ENCODE measurements around the gene VSIG1.

VSIG1 gene

GRCh38 chrX:108049649-108050048 is 4.8 kb downstream of the VSIG1 start:
- TF ChIP-seq EZH2 (IDR thresholded peaks at IDR 0.05) (no peak), FOXP2 (optimal IDR thresholded peaks at IDR 0.05; ENCODE audit: control extremely low read depth, extremely low read length, insufficient read depth) (no peak), POLR2AphosphoS5 (IDR thresholded peaks at IDR 0.05; ENCODE audit: borderline replicate concordance, low read depth, low read length) (no peak)
- no peak overlapping the region for H3K27ac ChIP-seq

DNA sequence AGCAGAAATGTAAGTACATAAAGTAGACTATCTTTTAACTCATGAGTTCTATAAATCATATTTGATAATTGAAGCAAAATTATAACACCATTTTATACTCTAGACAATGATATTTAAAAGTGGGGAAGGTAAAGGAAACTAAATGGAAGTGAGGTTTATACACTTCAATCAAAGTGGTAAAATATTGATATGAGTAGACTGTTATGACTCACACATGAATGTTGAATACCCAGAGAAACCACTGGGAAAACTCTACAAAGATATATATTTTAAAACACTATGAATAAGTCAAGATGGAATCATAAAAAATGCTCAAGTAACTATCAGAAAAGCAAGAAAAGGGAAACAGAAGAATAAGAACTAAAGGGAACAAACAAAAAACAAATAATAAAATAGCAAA is 8.4 kb downstream of the VSIG1 start:
- Histone ChIP-seq H3K36me3 (ENCODE audit: insufficient read depth, low read length) (no peaks in the 10 kb centered on the region), H3K27ac (no peak overlapping the region), H3K4me3 (no peak overlapping the region), H3K9ac (ENCODE audit: insufficient read length) (no peak overlapping the region), H3K9me3 (ENCODE audit: low read depth, low read length) (no peaks in the 10 kb centered on the region)
- no peak for TF ChIP-seq EZH2 (IDR thresholded peaks at IDR 0.05)
- TF ChIP-seq FOXP2 (optimal IDR thresholded peaks at IDR 0.05; ENCODE audit: control extremely low read depth, extremely low read length, insufficient read depth) = no peak
- TF ChIP-seq POLR2AphosphoS5 (IDR thresholded peaks at IDR 0.05; ENCODE audit: borderline replicate concordance, low read depth, low read length) = no peak
- DNase-seq (ENCODE audit: low read depth, low spot score) = no peak

More at GRCh38 chrX:108049649-108050048, 4.8 kb downstream of the VSIG1 start:
- Histone ChIP-seq H3K4me3 (no peak overlapping the region), H3K9ac (ENCODE audit: insufficient read length) (no peak overlapping the region), H3K9me3 (ENCODE audit: low read depth, low read length) (no peaks in the 10 kb centered on the region), H3K36me3 (ENCODE audit: insufficient read depth, low read length) (no peaks in the 10 kb centered on the region)
- DNase-seq (ENCODE audit: low read depth, low spot score) = no peak

DNA sequence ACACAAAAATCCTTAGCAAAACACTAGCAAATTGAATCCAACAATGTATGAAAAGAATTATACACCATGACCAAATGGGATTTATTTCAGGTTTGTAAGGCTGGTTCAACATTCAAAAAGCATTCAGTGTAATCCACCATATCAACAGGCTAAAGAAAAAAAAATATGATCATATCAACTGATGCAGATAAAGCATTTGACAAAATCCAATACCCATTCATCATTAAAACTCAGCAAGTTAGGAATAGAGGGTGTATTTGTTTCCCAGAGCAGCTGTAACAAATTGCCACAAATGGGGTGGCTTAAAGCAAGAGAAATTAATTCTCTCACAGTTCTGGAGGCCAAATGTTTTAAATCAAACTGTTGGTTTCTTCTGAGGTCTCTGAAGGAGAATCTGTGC is 10.7 kb downstream of the VSIG1 start:
- TF ChIP-seq POLR2AphosphoS5 (IDR thresholded peaks at IDR 0.05; ENCODE audit: borderline replicate concordance, low read depth, low read length) (no peak), EZH2 (IDR thresholded peaks at IDR 0.05) (no peak), FOXP2 (optimal IDR thresholded peaks at IDR 0.05; ENCODE audit: control extremely low read depth, extremely low read length, insufficient read depth) (no peak)

GRCh38 chrX:108059801-108060200 is 14.9 kb downstream of the VSIG1 start:
- Histone ChIP-seq H3K9ac (ENCODE audit: insufficient read length) (no peak overlapping the region), H3K27ac (no peak overlapping the region), H3K9me3 (ENCODE audit: low read depth, low read length) (no peaks in the 10 kb centered on the region), H3K36me3 (ENCODE audit: insufficient read depth, low read length) (no peaks in the 10 kb centered on the region), H3K4me3 (no peak overlapping the region)
- DNase-seq (ENCODE audit: low read depth, low spot score) = no peak
- TF ChIP-seq FOXP2 (optimal IDR thresholded peaks at IDR 0.05; ENCODE audit: control extremely low read depth, extremely low read length, insufficient read depth) (no peak), EZH2 (IDR thresholded peaks at IDR 0.05) (no peak), POLR2AphosphoS5 (IDR thresholded peaks at IDR 0.05; ENCODE audit: borderline replicate concordance, low read depth, low read length) (no peak)

More for the DNA sequence above, 10.7 kb downstream of the VSIG1 start:
- Histone ChIP-seq H3K4me3 (no peak overlapping the region), H3K9me3 (ENCODE audit: low read depth, low read length) (no peaks in the 10 kb centered on the region), H3K36me3 (ENCODE audit: insufficient read depth, low read length) (no peaks in the 10 kb centered on the region), H3K27ac (no peak overlapping the region), H3K9ac (ENCODE audit: insufficient read length) (no peak overlapping the region)
- no peak for DNase-seq (ENCODE audit: low read depth, low spot score)

DNA sequence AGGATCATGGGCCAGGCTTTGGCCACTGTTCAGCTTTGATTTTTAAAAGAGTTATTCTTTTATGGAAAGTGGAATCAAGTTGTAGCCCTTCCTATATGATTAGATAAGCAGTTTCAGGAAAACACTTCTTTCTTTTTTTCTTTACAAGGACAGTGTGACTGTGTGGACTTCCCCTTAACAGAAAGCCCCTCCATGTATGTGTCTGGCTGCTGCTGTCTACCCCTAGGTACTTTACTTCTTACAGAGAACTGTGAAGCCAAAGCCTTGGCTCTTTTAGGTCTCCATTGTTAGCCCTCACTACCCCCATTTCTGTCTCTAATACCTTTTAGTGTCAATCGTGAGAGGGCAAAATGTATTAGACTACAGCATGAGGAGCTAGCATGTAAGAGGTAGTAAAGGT is 19.1 kb downstream of the VSIG1 start:
- no peak overlapping the region for H3K27ac ChIP-seq
- no peak for TF ChIP-seq FOXP2 (optimal IDR thresholded peaks at IDR 0.05; ENCODE audit: control extremely low read depth, extremely low read length, insufficient read depth)
- TF ChIP-seq POLR2AphosphoS5 (IDR thresholded peaks at IDR 0.05; ENCODE audit: borderline replicate concordance, low read depth, low read length) = no peak
- no peak for TF ChIP-seq EZH2 (IDR thresholded peaks at IDR 0.05)
- H3K4me3 ChIP-seq = no peak overlapping the region
- no peak for DNase-seq (ENCODE audit: low read depth, low spot score)
- H3K9ac ChIP-seq (ENCODE audit: insufficient read length) = no peak overlapping the region
- no peaks in the 10 kb centered on the region for H3K36me3 ChIP-seq (ENCODE audit: insufficient read depth, low read length)
- no peaks in the 10 kb centered on the region for H3K9me3 ChIP-seq (ENCODE audit: low read depth, low read length)

GRCh38 chrX:108064613-108065012 is 19.7 kb downstream of the VSIG1 start:
- Histone ChIP-seq H3K9ac (ENCODE audit: insufficient read length) (no peak overlapping the region), H3K27ac (no peak overlapping the region), H3K4me3 (no peak overlapping the region), H3K9me3 (ENCODE audit: low read depth, low read length) (no peaks in the 10 kb centered on the region), H3K36me3 (ENCODE audit: insufficient read depth, low read length) (no peaks in the 10 kb centered on the region)
- TF ChIP-seq FOXP2 (optimal IDR thresholded peaks at IDR 0.05; ENCODE audit: control extremely low read depth, extremely low read length, insufficient read depth) (no peak), EZH2 (IDR thresholded peaks at IDR 0.05) (no peak), POLR2AphosphoS5 (IDR thresholded peaks at IDR 0.05; ENCODE audit: borderline replicate concordance, low read depth, low read length) (no peak)
- DNase-seq (ENCODE audit: low read depth, low spot score) = no peak

DNA sequence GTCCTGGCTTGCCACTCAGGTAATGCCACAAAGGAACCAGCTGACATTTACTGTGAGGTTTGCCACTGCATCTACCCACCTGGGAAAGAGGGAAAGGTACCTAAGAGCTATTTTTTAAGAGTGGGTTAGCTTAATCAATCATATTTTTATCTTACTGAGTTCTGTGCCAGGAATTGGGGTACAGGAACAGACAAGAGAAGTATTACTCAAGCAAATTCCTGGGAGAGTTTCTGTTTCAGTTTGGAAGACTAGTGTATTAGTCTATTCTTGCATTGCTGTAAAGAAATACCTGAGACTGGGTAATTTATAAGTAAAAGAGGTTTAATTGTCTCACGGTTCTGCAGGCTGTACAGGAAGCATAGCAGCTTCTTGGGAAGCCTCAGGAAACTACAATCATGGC is 23.3 kb downstream of the VSIG1 start:
- H3K27ac ChIP-seq = no peak overlapping the region
- no peak for TF ChIP-seq FOXP2 (optimal IDR thresholded peaks at IDR 0.05; ENCODE audit: control extremely low read depth, extremely low read length, insufficient read depth)
- TF ChIP-seq POLR2AphosphoS5 (IDR thresholded peaks at IDR 0.05; ENCODE audit: borderline replicate concordance, low read depth, low read length) = no peak
- no peak for TF ChIP-seq EZH2 (IDR thresholded peaks at IDR 0.05)
- H3K4me3 ChIP-seq = no peak overlapping the region
- DNase-seq (ENCODE audit: low read depth, low spot score) = no peak
- no peak overlapping the region for H3K9ac ChIP-seq (ENCODE audit: insufficient read length)
- H3K9me3 ChIP-seq (ENCODE audit: low read depth, low read length) = no peaks in the 10 kb centered on the region
- no peaks in the 10 kb centered on the region for H3K36me3 ChIP-seq (ENCODE audit: insufficient read depth, low read length)

- H3K9ac ChIP-seq (ENCODE audit: insufficient read length) = no peak overlapping the region
- no peaks in the 10 kb centered on the region for H3K36me3 ChIP-seq (ENCODE audit: insufficient read depth, low read length)
- H3K4me3 ChIP-seq = no peak overlapping the region
- DNase-seq (ENCODE audit: low read depth, low spot score) = no peak
- TF ChIP-seq POLR2AphosphoS5 (IDR thresholded peaks at IDR 0.05; ENCODE audit: borderline replicate concordance, low read depth, low read length) (no peak), FOXP2 (optimal IDR thresholded peaks at IDR 0.05; ENCODE audit: control extremely low read depth, extremely low read length, insufficient read depth) (no peak), EZH2 (IDR thresholded peaks at IDR 0.05) (no peak)
- no peak overlapping the region for H3K27ac ChIP-seq
- H3K9me3 ChIP-seq (ENCODE audit: low read depth, low read length) = no peaks in the 10 kb centered on the region
Measured at GRCh38 chrX:108070891-108071290, 26.0 kb downstream of the VSIG1 start.

- Histone ChIP-seq H3K9me3 (ENCODE audit: low read depth, low read length) (no peaks in the 10 kb centered on the region), H3K9ac (ENCODE audit: insufficient read length) (no peak overlapping the region), H3K27ac (no peak overlapping the region), H3K4me3 (no peak overlapping the region), H3K36me3 (ENCODE audit: insufficient read depth, low read length) (no peaks in the 10 kb centered on the region)
- DNase-seq (ENCODE audit: low read depth, low spot score) = no peak
- TF ChIP-seq EZH2 (IDR thresholded peaks at IDR 0.05) (no peak), FOXP2 (optimal IDR thresholded peaks at IDR 0.05; ENCODE audit: control extremely low read depth, extremely low read length, insufficient read depth) (no peak), POLR2AphosphoS5 (IDR thresholded peaks at IDR 0.05; ENCODE audit: borderline replicate concordance, low read depth, low read length) (no peak)
Measured at GRCh38 chrX:108071578-108071977, 26.7 kb downstream of the VSIG1 start.
